ENCODE results near the gene CACNA1S.

CACNA1S gene

DNA sequence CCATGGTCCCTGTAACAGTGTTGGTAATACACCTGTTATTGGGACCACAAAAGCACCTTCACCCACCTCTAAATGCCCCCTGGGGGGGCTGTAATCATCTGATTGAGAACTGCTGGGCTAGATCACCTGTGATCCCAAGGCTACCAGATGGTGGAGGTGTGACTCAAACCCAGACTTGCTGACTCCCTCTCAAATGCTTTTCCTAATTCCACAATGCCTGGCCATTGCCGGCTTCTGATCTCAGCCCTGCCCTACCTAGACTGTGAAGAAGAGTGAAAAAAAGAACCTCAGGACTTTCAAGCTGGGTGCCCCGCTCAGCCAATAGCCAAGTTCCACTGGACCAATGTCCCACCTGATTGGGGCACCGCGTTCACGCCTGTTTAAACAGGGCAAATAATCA, 32.5 kb upstream of the CACNA1S start:
- H3K4me2 ChIP-seq (ENCODE audit: low read depth, low read length) = no peak overlapping the region
- no peak overlapping the region for H3K27ac ChIP-seq (ENCODE audit: low read length)
- no peaks in the 10 kb centered on the region for H3K27me3 ChIP-seq (replicated peaks; ENCODE audit: insufficient read depth, low read length)
- H3F3A ChIP-seq (ENCODE audit: insufficient read depth, low read length) = no peaks in the 10 kb centered on the region
- no peaks in the 10 kb centered on the region for H3K9me3 ChIP-seq (replicated peaks; ENCODE audit: insufficient read depth, low read length)
- H3K79me2 ChIP-seq (ENCODE audit: low read length) = no peaks in the 10 kb centered on the region
- DNase-seq = no peak
- no peaks in the 10 kb centered on the region for H4K20me1 ChIP-seq (ENCODE audit: insufficient read depth, low read length)
- no peaks in the 10 kb centered on the region for H3K9me2 ChIP-seq (replicated peaks; ENCODE audit: insufficient read depth, low read length)
- TF ChIP-seq EZH2 (optimal IDR thresholded peaks at IDR 0.05; ENCODE audit: low read depth, low read length) (no peak), EZH2phosphoT487 (IDR thresholded peaks at IDR 0.05; ENCODE audit: low read length) (no peak)
- TF ChIP-seq, protein P1, sequence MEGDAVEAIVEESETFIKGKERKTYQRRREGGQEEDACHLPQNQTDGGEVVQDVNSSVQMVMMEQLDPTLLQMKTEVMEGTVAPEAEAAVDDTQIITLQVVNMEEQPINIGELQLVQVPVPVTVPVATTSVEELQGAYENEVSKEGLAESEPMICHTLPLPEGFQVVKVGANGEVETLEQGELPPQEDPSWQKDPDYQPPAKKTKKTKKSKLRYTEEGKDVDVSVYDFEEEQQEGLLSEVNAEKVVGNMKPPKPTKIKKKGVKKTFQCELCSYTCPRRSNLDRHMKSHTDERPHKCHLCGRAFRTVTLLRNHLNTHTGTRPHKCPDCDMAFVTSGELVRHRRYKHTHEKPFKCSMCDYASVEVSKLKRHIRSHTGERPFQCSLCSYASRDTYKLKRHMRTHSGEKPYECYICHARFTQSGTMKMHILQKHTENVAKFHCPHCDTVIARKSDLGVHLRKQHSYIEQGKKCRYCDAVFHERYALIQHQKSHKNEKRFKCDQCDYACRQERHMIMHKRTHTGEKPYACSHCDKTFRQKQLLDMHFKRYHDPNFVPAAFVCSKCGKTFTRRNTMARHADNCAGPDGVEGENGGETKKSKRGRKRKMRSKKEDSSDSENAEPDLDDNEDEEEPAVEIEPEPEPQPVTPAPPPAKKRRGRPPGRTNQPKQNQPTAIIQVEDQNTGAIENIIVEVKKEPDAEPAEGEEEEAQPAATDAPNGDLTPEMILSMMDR (IDR thresholded peaks at IDR 0.05; ENCODE audit: low read length) = no peak
- H3K4me1 ChIP-seq (ENCODE audit: low read length) = no peaks in the 10 kb centered on the region
- H3K9ac ChIP-seq (ENCODE audit: low read length) = no peak overlapping the region
- H2AFZ ChIP-seq (ENCODE audit: low read length) = no peak overlapping the region
- no peaks in the 10 kb centered on the region for H3K36me3 ChIP-seq (replicated peaks; ENCODE audit: insufficient read depth, low read length)
- H3K4me3 ChIP-seq (ENCODE audit: low read length) = no peak overlapping the region

DNA sequence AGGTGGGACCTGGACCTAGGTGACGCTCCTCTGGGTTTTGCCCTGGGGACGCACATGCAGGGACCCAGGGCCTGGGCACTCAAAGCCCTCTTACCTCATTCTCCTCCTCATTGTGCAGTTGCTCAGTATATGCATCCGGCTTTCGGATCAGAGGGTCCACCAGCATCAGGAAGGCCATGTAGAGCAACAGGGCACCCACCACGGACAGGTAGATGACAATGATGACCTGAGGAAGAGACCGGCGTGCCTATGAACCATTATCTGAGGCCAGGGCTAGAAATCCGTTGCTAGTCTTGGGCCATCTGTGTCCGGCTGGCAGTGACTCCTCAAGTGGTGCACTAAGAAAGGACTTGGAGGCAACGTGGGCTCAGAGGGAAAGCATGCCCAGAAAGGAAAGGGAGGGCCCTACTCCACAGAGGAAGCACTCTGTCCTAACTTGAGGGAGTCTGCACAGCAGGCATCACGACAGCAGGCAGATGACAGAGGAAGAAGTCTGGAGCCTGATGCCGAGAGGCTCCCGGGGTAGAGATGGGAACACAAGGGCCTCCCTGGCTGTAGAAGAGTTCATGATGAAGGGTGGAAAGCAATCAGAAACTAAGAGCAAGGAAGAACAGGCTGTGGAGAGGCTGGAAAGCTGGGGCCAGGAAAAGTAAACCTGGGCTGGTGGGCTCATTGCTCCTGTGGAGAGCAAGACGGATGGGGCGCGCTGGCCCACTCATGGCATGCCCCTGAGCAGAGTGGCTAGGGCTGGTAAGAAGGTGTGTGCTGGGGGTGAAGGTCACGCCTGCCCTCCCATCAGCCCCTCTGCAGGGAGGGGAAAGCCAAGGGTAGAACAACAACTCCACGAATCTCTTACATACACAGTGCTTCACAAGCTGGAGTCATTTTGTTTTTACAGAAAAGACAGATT, 31.8 kb upstream of the CACNA1S start:
- no peak for TF ChIP-seq EZH2phosphoT487 (IDR thresholded peaks at IDR 0.05; ENCODE audit: low read length)
- TF ChIP-seq, protein P1 (IDR thresholded peaks at IDR 0.05; ENCODE audit: low read length) = no peak
- no peak for TF ChIP-seq EZH2 (optimal IDR thresholded peaks at IDR 0.05; ENCODE audit: low read depth, low read length)
- Histone ChIP-seq H4K20me1 (ENCODE audit: insufficient read depth, low read length) (no peaks in the 10 kb centered on the region), H2AFZ (ENCODE audit: low read length) (no peak overlapping the region), H3K9ac (ENCODE audit: low read length) (no peak overlapping the region), H3F3A (ENCODE audit: insufficient read depth, low read length) (no peaks in the 10 kb centered on the region), H3K27ac (ENCODE audit: low read length) (no peak overlapping the region), H3K9me3 (replicated peaks; ENCODE audit: insufficient read depth, low read length) (no peaks in the 10 kb centered on the region), H3K9me2 (replicated peaks; ENCODE audit: insufficient read depth, low read length) (no peaks in the 10 kb centered on the region), H3K79me2 (ENCODE audit: low read length) (no peaks in the 10 kb centered on the region), H3K36me3 (replicated peaks; ENCODE audit: insufficient read depth, low read length) (no peaks in the 10 kb centered on the region), H3K4me3 (ENCODE audit: low read length) (no peak overlapping the region), H3K27me3 (replicated peaks; ENCODE audit: insufficient read depth, low read length) (no peaks in the 10 kb centered on the region), H3K4me2 (ENCODE audit: low read depth, low read length) (no peak overlapping the region), H3K4me1 (ENCODE audit: low read length) (no peaks in the 10 kb centered on the region)
- DNase-seq = no peak

DNA sequence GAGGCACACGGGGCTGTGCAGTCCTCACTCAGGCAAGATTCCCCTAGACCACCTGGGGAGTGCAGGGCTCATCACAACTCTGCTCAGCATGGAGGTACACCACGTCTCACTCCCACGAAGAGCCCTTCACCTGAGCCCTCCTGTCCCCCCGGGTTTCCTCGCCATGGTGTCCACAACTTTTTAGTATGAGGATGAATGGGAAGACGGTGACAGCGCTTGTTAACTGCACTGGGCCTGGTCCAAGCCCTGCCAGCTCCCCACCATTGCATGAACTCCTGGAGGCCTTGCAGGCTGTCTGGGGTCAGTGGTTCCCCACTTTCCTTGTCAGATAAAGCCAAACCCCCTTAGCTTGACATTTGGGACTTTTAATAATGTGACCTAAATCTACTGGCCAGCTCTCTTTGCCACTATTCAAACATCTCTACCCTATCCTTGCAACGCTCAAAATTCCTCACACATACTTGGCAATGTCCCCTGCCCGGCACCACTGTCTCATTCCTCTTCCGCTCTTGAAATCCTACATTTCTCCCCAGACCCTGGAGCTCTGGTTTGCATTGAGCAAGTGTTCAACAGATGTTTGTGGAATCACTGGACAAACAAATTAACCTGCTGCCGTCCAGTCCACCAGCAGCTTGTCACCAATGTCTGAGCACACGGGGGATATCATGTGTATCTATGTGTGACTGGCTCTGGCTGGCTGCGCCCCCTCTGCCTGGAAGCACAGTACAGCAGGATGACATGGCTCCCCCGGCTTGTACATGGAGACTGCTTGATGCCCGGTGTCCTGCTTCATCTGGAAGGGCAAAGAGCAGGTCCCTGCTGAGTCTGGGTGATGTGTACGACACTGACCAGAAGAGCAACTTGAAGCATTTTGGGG, 30.9 kb upstream of the CACNA1S start:
- Histone ChIP-seq H3K9me3 (replicated peaks; ENCODE audit: insufficient read depth, low read length) (no peaks in the 10 kb centered on the region), H3K9me2 (replicated peaks; ENCODE audit: insufficient read depth, low read length) (no peaks in the 10 kb centered on the region), H4K20me1 (ENCODE audit: insufficient read depth, low read length) (no peaks in the 10 kb centered on the region), H3F3A (ENCODE audit: insufficient read depth, low read length) (no peaks in the 10 kb centered on the region), H3K27ac (ENCODE audit: low read length) (no peak overlapping the region), H3K9ac (ENCODE audit: low read length) (no peak overlapping the region), H3K4me1 (ENCODE audit: low read length) (no peaks in the 10 kb centered on the region), H3K79me2 (ENCODE audit: low read length) (no peaks in the 10 kb centered on the region), H3K4me2 (ENCODE audit: low read depth, low read length) (no peak overlapping the region), H3K4me3 (ENCODE audit: low read length) (no peak overlapping the region), H3K27me3 (replicated peaks; ENCODE audit: insufficient read depth, low read length) (no peaks in the 10 kb centered on the region), H2AFZ (ENCODE audit: low read length) (no peak overlapping the region), H3K36me3 (replicated peaks; ENCODE audit: insufficient read depth, low read length) (no peaks in the 10 kb centered on the region)
- no peak for TF ChIP-seq EZH2phosphoT487 (IDR thresholded peaks at IDR 0.05; ENCODE audit: low read length)
- no peak for TF ChIP-seq EZH2 (optimal IDR thresholded peaks at IDR 0.05; ENCODE audit: low read depth, low read length)
- TF ChIP-seq, protein P1 (IDR thresholded peaks at IDR 0.05; ENCODE audit: low read length) = no peak
- DNase-seq = no peak

All from MM.1S (cell line).